ENCODE measurements around the gene MYL12B. TPM values are rescaled to one million over a fixed set of nuclear protein-coding genes. Genes with fewer than 3 reads are reported as not detected.
A peak's percentile ranks its signal among the peaks of the same experiment; 100 is the strongest.

MYL12B gene
- total RNA-seq, 3 donors from 2014 or later = 305 to 371 (median 335) TPM

GRCh38 chr18:3283253-3283863, 21.4 kb downstream of the MYL12B start:
- Histone ChIP-seq H3K36me3 (no peaks in the 10 kb centered on the region), H3K4me3 (no peak overlapping the region), H3K9me3 (no peaks in the 10 kb centered on the region), H3K27me3 (no peaks in the 10 kb centered on the region), H3K4me1 (no peaks in the 10 kb centered on the region), H3K27ac (peak overlapping the region; percentile 56 to 61)
- TF ChIP-seq CTCF (IDR thresholded peaks at IDR 0.05) (no peak), POLR2AphosphoS5 (IDR thresholded peaks at IDR 0.05) (no peak), POLR2A (IDR thresholded peaks at IDR 0.05) (no peak)
- no peak for DNase-seq (ENCODE audit: low spot score in 2 of 2)
- intact Hi-C loops (cut with DNase I; ENCODE audit: low total_unique reads) = no loop called here

- H3K4me1 ChIP-seq = no peaks in the 10 kb centered on the region
- no peak overlapping the region for H3K4me3 ChIP-seq
- no peak for DNase-seq (ENCODE audit: low spot score in 2 of 2)
- H3K27ac ChIP-seq = peak overlapping the region; percentile 56 to 61
- no peaks in the 10 kb centered on the region for H3K36me3 ChIP-seq
- intact Hi-C loops (cut with DNase I; ENCODE audit: low total_unique reads) = no loop called here
- no peaks in the 10 kb centered on the region for H3K27me3 ChIP-seq
- H3K9me3 ChIP-seq = no peaks in the 10 kb centered on the region
- TF ChIP-seq POLR2AphosphoS5 (IDR thresholded peaks at IDR 0.05) = no peak
- TF ChIP-seq POLR2A (IDR thresholded peaks at IDR 0.05) = no peak
- no peak for TF ChIP-seq CTCF (IDR thresholded peaks at IDR 0.05)
Measured at GRCh38 chr18:3283908-3284307, 22.0 kb downstream of the MYL12B start.

- no peaks in the 10 kb centered on the region for H3K27me3 ChIP-seq
- H3K27ac ChIP-seq = no peak overlapping the region
- TF ChIP-seq POLR2A (IDR thresholded peaks at IDR 0.05) = no peak
- TF ChIP-seq CTCF (IDR thresholded peaks at IDR 0.05) = no peak
- TF ChIP-seq POLR2AphosphoS5 (IDR thresholded peaks at IDR 0.05) = no peak
- intact Hi-C loops (cut with DNase I; ENCODE audit: low total_unique reads) = no loop called here
- H3K9me3 ChIP-seq = no peaks in the 10 kb centered on the region
- no peak overlapping the region for H3K4me3 ChIP-seq
- DNase-seq (ENCODE audit: low spot score in 2 of 2) = no peak
- H3K36me3 ChIP-seq = no peaks in the 10 kb centered on the region
- H3K4me1 ChIP-seq = no peaks in the 10 kb centered on the region
Measured at GRCh38 chr18:3284501-3284900, 22.6 kb downstream of the MYL12B start.

- Histone ChIP-seq H3K27ac (no peak overlapping the region), H3K4me3 (no peak overlapping the region), H3K4me1 (no peaks in the 10 kb centered on the region), H3K27me3 (no peaks in the 10 kb centered on the region), H3K9me3 (no peaks in the 10 kb centered on the region), H3K36me3 (no peaks in the 10 kb centered on the region)
- DNase-seq (ENCODE audit: low spot score in 2 of 2) = no peak
- no peak for TF ChIP-seq POLR2A (IDR thresholded peaks at IDR 0.05)
- TF ChIP-seq CTCF (IDR thresholded peaks at IDR 0.05) = no peak
- no peak for TF ChIP-seq POLR2AphosphoS5 (IDR thresholded peaks at IDR 0.05)
- intact Hi-C loops (cut with DNase I; ENCODE audit: low total_unique reads) = no loop called here
Measured at GRCh38 chr18:3286159-3286558, 24.2 kb downstream of the MYL12B start.

GRCh38 chr18:3293196-3293951, 31.4 kb downstream of the MYL12B start:
- Histone ChIP-seq H3K4me3 (no peak overlapping the region), H3K36me3 (no peaks in the 10 kb centered on the region), H3K9me3 (no peaks in the 10 kb centered on the region), H3K27ac (no peak overlapping the region), H3K27me3 (no peaks in the 10 kb centered on the region), H3K4me1 (no peaks in the 10 kb centered on the region)
- no peak for DNase-seq (ENCODE audit: low spot score in 2 of 2)
- TF ChIP-seq CTCF (IDR thresholded peaks at IDR 0.05) (no peak), POLR2A (IDR thresholded peaks at IDR 0.05) (no peak), POLR2AphosphoS5 (IDR thresholded peaks at IDR 0.05) (no peak)
- intact Hi-C loops (cut with DNase I; ENCODE audit: low total_unique reads) = no loop called here
